Measurements from ENCODE around the gene ATXN7L3.

GRCh38 chr17:44210342-44211192 lies 10.9 kb upstream of the ATXN7L3 start:
- TF ChIP-seq CTCF (IDR thresholded peaks at IDR 0.05) (peak; percentile 94 to 99 (median 98)), POLR2A (IDR thresholded peaks at IDR 0.05) (no peak), POLR2AphosphoS5 (IDR thresholded peaks at IDR 0.05) (peak; percentile 73)

Measured in prostate gland (tissue), 2 donors.